Placental epithelial cell (primary cell): ENCODE data around the gene MARVELD2. TPM values are rescaled to one million over a fixed set of nuclear protein-coding genes. Genes with fewer than 3 reads are reported as not detected.

Experiments used
- small RNA-seq: library from RNA; depleted of rRNA; stranded (forward); fragments of <200 nt; gene quantifications from one replicate; pipeline ENCODE3, GENCODE V24; 2012
- total RNA-seq: library from RNA; depleted of rRNA; stranded (reverse); fragments of >200 nt; gene quantifications from 2 replicates; pipeline ENCODE4 v1.2.3, GENCODE V29; 2012

Gene MARVELD2
- total RNA-seq: 20.0 and 29.5 TPM in 2 replicates

GRCh38 chr5:69414885-69415583, at the start of gene MARVELD2:
MARVELD2 (plus strand) TSS chr5:69415116; CDS start chr5:69419386, 4,270 bp downstream.

GRCh38 chr5:69369340-69370121, 45.4 kb upstream of the MARVELD2 start, which contains the start of the genes AK6, RAD17 and TAF9:
AK6 (minus strand) TSS chr5:69369520; CDS start chr5:69369490, 30 bp downstream.
RAD17 (plus strand) TSS chr5:69369818; CDS start chr5:69372209, 2,391 bp downstream.
TAF9 (minus strand) TSS chr5:69369520; CDS start chr5:69365737, 3,783 bp downstream.

GRCh38 chr5:69492391-69492922, 77.5 kb downstream of the MARVELD2 start, which contains the start of gene OCLN:
OCLN (plus strand) TSS chr5:69492790; CDS start chr5:69504245, 11,455 bp downstream.

Small RNA genes lying within 50 kb of the gene (small RNA-seq; reads per million reads assigned to genes)
- gene RN7SL616P (not detected), gene RPS27P14 (not detected)

Other genes with a start within 250 kb of the MARVELD2 start
- gene CCNB1, start 248.0 kb upstream of the MARVELD2 start, total RNA-seq: 28.7 and 69.1 TPM in 2 replicates
- 8.2 and 14.9 TPM in 2 replicates for gene CENPH, start 225.5 kb upstream of the MARVELD2 start, total RNA-seq
- 27.5 and 39.9 TPM in 2 replicates for gene CDK7, start 180.2 kb upstream of the MARVELD2 start, total RNA-seq
- 2.4 and 3.8 TPM in 2 replicates for gene CCDC125, start 82.3 kb upstream of the MARVELD2 start, total RNA-seq
- gene AK6, start 45.6 kb upstream of the MARVELD2 start, total RNA-seq: 7.5 and 12.5 TPM in 2 replicates
- gene TAF9, start 45.6 kb upstream of the MARVELD2 start, total RNA-seq: 38.9 and 67.0 TPM in 2 replicates
- gene RAD17, start 45.3 kb upstream of the MARVELD2 start, total RNA-seq: 23.2 and 29.1 TPM in 2 replicates
- gene OCLN, start 77.7 kb downstream of the MARVELD2 start, total RNA-seq: 2.0 and 2.4 TPM in 2 replicates
- gene GTF2H2C, start 145.1 kb downstream of the MARVELD2 start, total RNA-seq: 19.2 and 22.1 TPM in 2 replicates